GM12892 (cell line): ENCODE measurements around the gene FMC1.

Experiments used
- POLR2A ChIP-seq: IDR thresholded peaks from 2 replicates; pipeline ENCODE4 v1.6.1; 2011; ENCODE audit warnings: low read depth, low read length, control low read depth
- POLR2AphosphoS5 ChIP-seq: IDR thresholded peaks from 2 replicates; pipeline ENCODE4 v1.6.1; 2011; ENCODE audit warnings: low read depth, low read length, control low read depth
- TAF1 ChIP-seq: IDR thresholded peaks from 2 replicates; pipeline ENCODE4 v1.6.1; 2011; ENCODE audit warnings: low read depth, mild to moderate bottlenecking, control low read depth, low read length, borderline replicate concordance

DNA sequence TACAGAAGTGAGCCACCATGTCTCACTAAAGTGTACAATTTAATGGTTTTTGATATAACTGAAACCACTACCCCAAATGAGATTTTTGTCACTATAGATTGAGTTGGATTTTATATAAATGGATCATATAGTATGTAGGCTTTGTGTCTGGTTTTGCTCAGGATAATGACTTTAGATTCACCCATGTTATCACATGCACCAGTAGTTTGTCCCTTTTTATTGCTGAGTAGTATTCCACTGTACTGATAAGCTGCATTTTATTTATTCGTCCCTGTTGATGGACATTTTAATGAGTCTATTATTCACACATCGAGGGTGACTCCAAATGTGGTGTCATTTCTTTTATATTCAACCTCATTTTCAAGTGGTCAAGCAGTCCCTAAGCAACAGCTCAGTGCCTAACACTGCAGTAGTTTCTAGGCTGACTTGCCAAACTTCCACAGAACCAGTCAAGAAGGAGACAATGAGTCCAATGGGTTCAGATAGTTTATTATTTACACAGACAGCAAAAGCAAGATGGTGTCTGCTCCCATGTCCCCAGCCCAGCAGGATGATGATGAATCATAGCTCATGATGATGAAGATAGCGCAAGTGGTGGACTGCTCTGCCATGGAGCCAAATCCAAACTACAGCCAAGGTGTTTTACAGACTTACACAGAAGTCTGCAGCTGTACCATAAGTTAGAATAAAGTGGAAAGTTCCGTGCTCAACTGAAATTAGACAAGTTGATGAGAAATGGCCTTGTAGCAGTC is 6.6 kb upstream of the FMC1 start:
- no peak for TF ChIP-seq POLR2AphosphoS5
- no peak for TF ChIP-seq TAF1
- TF ChIP-seq POLR2A = no peak
